Prostate gland (tissue), 2 donors: ENCODE results near the gene SMOC1.

Source experiments
- POLR2A ChIP-seq: fragments of 450-650 bp; IDR thresholded peaks from one replicate; pipeline ENCODE4 v1.6.1; 2016; ENCODE audit warnings: antibody characterized with exemption, mild to moderate bottlenecking
- TF ChIP-seq, protein P1 (sequence below), 4 experiments: fragments of 200-600 bp in 2 of 4; fragments of 450-650 bp in 2 of 4; sonication (generic) in 2 of 4; IDR thresholded peaks; 1 replicate in 3 of 4; 2 replicates in 1 of 4; pipeline ENCODE4 v1.5.1; 2016 to 2019; ENCODE audit warnings: antibody characterized with exemption in 4 of 4, mild to moderate bottlenecking in 2 of 4, moderate library complexity in 2 of 4

- TF ChIP-seq, protein P1, sequence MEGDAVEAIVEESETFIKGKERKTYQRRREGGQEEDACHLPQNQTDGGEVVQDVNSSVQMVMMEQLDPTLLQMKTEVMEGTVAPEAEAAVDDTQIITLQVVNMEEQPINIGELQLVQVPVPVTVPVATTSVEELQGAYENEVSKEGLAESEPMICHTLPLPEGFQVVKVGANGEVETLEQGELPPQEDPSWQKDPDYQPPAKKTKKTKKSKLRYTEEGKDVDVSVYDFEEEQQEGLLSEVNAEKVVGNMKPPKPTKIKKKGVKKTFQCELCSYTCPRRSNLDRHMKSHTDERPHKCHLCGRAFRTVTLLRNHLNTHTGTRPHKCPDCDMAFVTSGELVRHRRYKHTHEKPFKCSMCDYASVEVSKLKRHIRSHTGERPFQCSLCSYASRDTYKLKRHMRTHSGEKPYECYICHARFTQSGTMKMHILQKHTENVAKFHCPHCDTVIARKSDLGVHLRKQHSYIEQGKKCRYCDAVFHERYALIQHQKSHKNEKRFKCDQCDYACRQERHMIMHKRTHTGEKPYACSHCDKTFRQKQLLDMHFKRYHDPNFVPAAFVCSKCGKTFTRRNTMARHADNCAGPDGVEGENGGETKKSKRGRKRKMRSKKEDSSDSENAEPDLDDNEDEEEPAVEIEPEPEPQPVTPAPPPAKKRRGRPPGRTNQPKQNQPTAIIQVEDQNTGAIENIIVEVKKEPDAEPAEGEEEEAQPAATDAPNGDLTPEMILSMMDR (IDR thresholded peaks at IDR 0.05), result no peak
- no peak for TF ChIP-seq POLR2A
Observed at GRCh38 chr14:69930780-69931379, 51.7 kb downstream of the SMOC1 start.
